Measurements from ENCODE around the gene HELLS. TPM values are rescaled to one million over a fixed set of nuclear protein-coding genes. Genes with fewer than 3 reads are reported as not detected.
"Not testable (repeated sequence)": the region's sequence is repeated elsewhere in the genome, so short reads cannot be mapped to it uniquely, and the experiment has no call there.

Gene HELLS
- total and polyA plus RNA-seq, 2 of the 8 experiments (the other 6 are each of a cell fraction or from before 2014, with no cell fraction given) = 147 to 371 TPM

- H4K5ac ChIP-seq (ENCODE audit: insufficient read length, low read depth, low read length); H3K36me3 ChIP-seq (ENCODE audit: control insufficient read depth in 2 of 4, insufficient read depth in 4 of 4, low read length in 3 of 4); H3K4me3 ChIP-seq (ENCODE audit: extremely low read depth in 1 of 4, insufficient read depth in 2 of 4, low read depth in 3 of 4, low read length in 4 of 4); H3K79me1 ChIP-seq (ENCODE audit: low read depth, low read length); H2BK12ac ChIP-seq (ENCODE audit: low read depth, low read length); H2BK20ac ChIP-seq (ENCODE audit: low read length); H2BK120ac ChIP-seq (replicated peaks; ENCODE audit: low read depth, low read length); H4K8ac ChIP-seq (ENCODE audit: extremely low read depth, insufficient read depth, low read length); H3K27me3 ChIP-seq (replicated peaks in 1 of 4; ENCODE audit: control insufficient read depth in 3 of 4, extremely low read depth in 1 of 4, insufficient read depth in 3 of 4, low read length in 3 of 4); H2AK5ac ChIP-seq (ENCODE audit: low read depth, low read length); H3K14ac ChIP-seq (ENCODE audit: insufficient read length); H3K4ac ChIP-seq (replicated peaks; ENCODE audit: insufficient read length, low read depth, low read length); H3K23ac ChIP-seq (ENCODE audit: insufficient read length); H3K79me2 ChIP-seq (ENCODE audit: control insufficient read depth in 1 of 2, insufficient read depth in 2 of 2, low read length in 2 of 2); FAIRE-seq; DNase-seq (ENCODE audit: low read depth in 1 of 2, low spot score in 2 of 2); H3K9me3 ChIP-seq (ENCODE audit: insufficient read depth in 2 of 2, low read depth in 1 of 2, low read length in 1 of 2); H3K56ac ChIP-seq (replicated peaks; ENCODE audit: insufficient read length, low read depth, low read length); H3K4me2 ChIP-seq (ENCODE audit: insufficient read depth in 1 of 2, low read depth in 2 of 2, low read length in 2 of 2); H2AFZ ChIP-seq (ENCODE audit: low read length); H3K23me2 ChIP-seq (ENCODE audit: low read depth, low read length); H4K91ac ChIP-seq (replicated peaks; ENCODE audit: insufficient read length, low read length); H3K18ac ChIP-seq (ENCODE audit: extremely low read depth, low read length); H4K20me1 ChIP-seq (replicated peaks in 1 of 2; ENCODE audit: control insufficient read depth in 1 of 2, insufficient read depth in 2 of 2, low read length in 2 of 2); H2BK5ac ChIP-seq (ENCODE audit: low read depth, low read length); H3K27ac ChIP-seq (ENCODE audit: low read depth, low read length); H2BK15ac ChIP-seq (ENCODE audit: low read length); H3K4me1 ChIP-seq (replicated peaks in 1 of 4; ENCODE audit: control insufficient read depth in 3 of 4, insufficient read depth in 4 of 4, low read length in 3 of 4); H3K9ac ChIP-seq (replicated peaks in 1 of 4; ENCODE audit: extremely low read depth in 1 of 4, low read depth in 3 of 4, low read length in 3 of 4): not testable (repeated sequence)
- CTCF ChIA-PET (ENCODE audit: partially characterized antibody) = interaction anchor here (1.6 kb wide), 1 partner anchor 88 kb away, joined by 4 read pairs; no protein-coding TSS in a partner anchor
- POLR2A ChIA-PET (ENCODE audit: partially characterized antibody) = interaction anchor here (1.2 kb wide), 2 partner anchors 10 to 14 kb away, joined by 3 read pairs; partner anchors contain the start of gene HELLS
These were observed 14.0 kb upstream of the HELLS start for GRCh38 chr10:94531550-94531949.

Measured in H1 (cell line).